T-cell (primary cell): Measurements from ENCODE around the gene VSTM1. TPM values are rescaled to one million over a fixed set of nuclear protein-coding genes. Genes with fewer than 3 reads are reported as not detected.
"Not testable (repeated sequence)": the region's sequence is repeated elsewhere in the genome, so short reads cannot be mapped to it uniquely, and the experiment has no call there.

Experiments used
- ATAC-seq, 4 experiments: fragments of 200-7000 bp in 3 of 4; fragments of 150-1000 bp in 1 of 4; cut with Tn5 transposase; replicated peaks in 1 of 4; 1 replicate in 3 of 4; 2 replicates in 1 of 4; pipeline ENCODE4 v1.10.0; 2021; ENCODE audit warnings: moderate library complexity in 3 of 4, mild to moderate bottlenecking in 2 of 4, moderate number of reproducible peaks in 1 of 4
- CTCF ChIA-PET, 2 donors: fragments of 300-600 bp; sonication (Branson Sonifier 250); formaldehyde crosslinking; loops; one replicate each; lab custom pipeline; 2022; ENCODE audit warnings: antibody characterized with exemption in 2 of 2; lab: Charles Lee
- POLR2A ChIA-PET, 2 donors: fragments of 300-600 bp; sonication (Branson Sonifier 250); formaldehyde crosslinking; loops; one replicate each; lab custom pipeline; 2022; ENCODE audit warnings: antibody characterized with exemption in 2 of 2; lab: Charles Lee
- DNase-seq, 35 experiments: peaks; one replicate each; pipeline versions ENCODE4 v3.0.0 to v3.0.0-alpha.2; 2013 to 2023
- H3K27ac ChIP-seq: one replicate; pipeline ENCODE4 v1.5.1; 2013; ENCODE audit warnings: low read length
- H3K27me3 ChIP-seq, 2 experiments: replicated peaks in 1 of 2; 1 replicate in 1 of 2; 2 replicates in 1 of 2; pipeline versions ENCODE4 v1.6.1 to v1.7.0; 2013; ENCODE audit warnings: low read length in 1 of 2, mixed read lengths in 1 of 2; ENCODE audit not compliant: control insufficient read depth in 2 of 2, insufficient read depth in 2 of 2; ENCODE audit errors: extremely low read depth in 1 of 2
- H3K36me3 ChIP-seq, 2 donors: 1 replicate in 1 of 2; 2 replicates in 1 of 2; pipeline versions ENCODE4 v1.6.1 to v1.7.0; 2013; ENCODE audit warnings: low read length in 1 of 2; ENCODE audit not compliant: control insufficient read depth in 2 of 2, insufficient read depth in 1 of 2; ENCODE audit errors: extremely low read depth in 1 of 2
- H3K4me1 ChIP-seq, 2 experiments: 1 replicate in 1 of 2; 2 replicates in 1 of 2; pipeline versions ENCODE4 v1.6.1 to v1.7.0; 2013; ENCODE audit warnings: low read length in 2 of 2, mixed read lengths in 1 of 2; ENCODE audit not compliant: insufficient read depth in 2 of 2, control insufficient read depth in 1 of 2; ENCODE audit errors: extremely low read depth in 1 of 2
- H3K4me3 ChIP-seq, 2 donors: 1 replicate in 1 of 2; 2 replicates in 1 of 2; pipeline versions ENCODE4 v1.5.1 to v1.7.0; 2013; ENCODE audit warnings: mild to moderate bottlenecking in 2 of 2, low read length in 1 of 2, moderate library complexity in 1 of 2; ENCODE audit not compliant: control insufficient read depth in 1 of 2; ENCODE audit errors: extremely low read depth in 1 of 2
- H3K9me3 ChIP-seq: 2 replicates; pipeline ENCODE4 v1.7.0; 2013
- H3K27ac Mint-ChIP-seq, 2 donors: one replicate each; pipeline ENCODE4 v1.8.0; 2020 to 2021; ENCODE audit warnings: mild to moderate bottlenecking in 2 of 2, mixed read lengths in 2 of 2
- H3K27me3 Mint-ChIP-seq, 2 donors: one replicate each; pipeline ENCODE4 v1.8.0; 2021 to 2022; ENCODE audit warnings: mixed read lengths in 2 of 2
- H3K36me3 Mint-ChIP-seq: one replicate; pipeline ENCODE4 v1.8.0; 2021; ENCODE audit warnings: mixed read lengths
- H3K4me1 Mint-ChIP-seq, 3 donors: one replicate each; pipeline ENCODE4 v1.8.0; 2020 to 2022; ENCODE audit warnings: mixed read lengths in 3 of 3, mild to moderate bottlenecking in 1 of 3
- H3K4me3 Mint-ChIP-seq, 3 donors: one replicate each; pipeline ENCODE4 v1.8.0; 2020 to 2022; ENCODE audit warnings: mild to moderate bottlenecking in 3 of 3, mixed read lengths in 3 of 3, moderate library complexity in 3 of 3
- H3K9me3 Mint-ChIP-seq, 3 donors: one replicate each; pipeline ENCODE4 v1.8.0; 2020 to 2022; ENCODE audit warnings: mixed read lengths in 3 of 3
- WGBS: methylation state at CpG from one replicate; pipeline ENCODE4 v1.1.5; 2013; ENCODE audit warnings: missing lambda C conversion rate; ENCODE audit not compliant: insufficient coverage; 5-methylcytosine and 5-hydroxymethylcytosine counted together
- total RNA-seq, 35 experiments: library from RNA in 6 of 35; stranded (reverse) in 6 of 35; fragments of 120-200 nt in 1 of 35; gene quantifications; one replicate each; pipeline versions ENCODE4 v1.2.1 to v1.2.4 and lab custom pipeline; 2013 to 2026

The VSTM1 gene
- total RNA-seq, 5 donors from 2014 or later (not counting 1 experiment from before 2014, with no cell fraction given): not detected

- 94% methylated on average over 3 of the region's 4 CpGs for WGBS
- no peak for ATAC-seq
- no peak overlapping the region for H3K4me3 Mint-ChIP-seq
Measured at GRCh38 chr19:54047616-54048015, 16.1 kb downstream of the VSTM1 start.

DNA sequence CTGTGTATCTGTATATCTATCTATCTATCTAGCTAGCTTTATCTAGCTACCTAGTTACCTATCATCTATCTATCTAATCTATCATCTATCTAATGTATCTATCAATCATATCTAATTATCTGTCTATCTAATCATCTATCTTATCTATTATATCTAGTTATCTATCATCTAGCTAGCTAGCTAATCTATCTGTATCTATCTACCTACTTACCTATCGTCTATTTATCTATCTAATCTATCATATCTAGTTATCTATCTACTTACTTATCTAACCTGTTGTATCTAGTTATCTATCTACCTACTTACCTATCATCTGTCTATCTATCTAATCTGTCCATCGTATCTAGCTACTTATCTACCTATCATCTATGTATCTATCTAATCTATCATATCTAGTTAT lies 17.9 kb downstream of the VSTM1 start:
- no peaks in the 10 kb centered on the region for H3K36me3 ChIP-seq
- H3K27ac ChIP-seq: no peak overlapping the region
- WGBS: no CpG with 5 or more reads among the region's 2 CpGs
- no peaks in the 10 kb centered on the region for H3K9me3 ChIP-seq
- Mint-ChIP-seq H3K27me3 (peaks cover 31 to 40% of the 10 kb centered on the region in 2 donors), H3K4me1 (no peaks in the 10 kb centered on the region), H3K27ac (no peak overlapping the region), H3K36me3 (no peaks in the 10 kb centered on the region), H3K4me3 (no peak overlapping the region), H3K9me3 (peaks cover 0 to 2% (median 0%) of the 10 kb centered on the region in 3 donors)
- H3K4me1 ChIP-seq: no peaks in the 10 kb centered on the region
- peaks cover 0 to 39% of the 10 kb centered on the region in 2 experiments for H3K27me3 ChIP-seq
- no peak overlapping the region for H3K4me3 ChIP-seq
- DNase-seq (no peak), ATAC-seq (no peak)
- ChIA-PET CTCF (no interaction called here), POLR2A (no interaction called here)

More at GRCh38 chr19:54047616-54048015, 16.1 kb downstream of the VSTM1 start:
- POLR2A ChIA-PET: no interaction called here
- no peaks in the 10 kb centered on the region for H3K36me3 ChIP-seq
- H3K27ac Mint-ChIP-seq: no peak overlapping the region
- CTCF ChIA-PET: no interaction called here
- no peaks in the 10 kb centered on the region for H3K4me1 ChIP-seq
- H3K9me3 Mint-ChIP-seq: peaks cover 0 to 2% (median 0%) of the 10 kb centered on the region in 3 donors
- no peak overlapping the region for H3K27ac ChIP-seq
- no peak for DNase-seq
- H3K4me3 ChIP-seq: no peak overlapping the region
- no peaks in the 10 kb centered on the region for H3K36me3 Mint-ChIP-seq
- no peaks in the 10 kb centered on the region for H3K4me1 Mint-ChIP-seq
- H3K27me3 Mint-ChIP-seq: peaks cover 29 to 31% of the 10 kb centered on the region in 2 donors
- H3K27me3 ChIP-seq: peaks cover 0 to 29% of the 10 kb centered on the region in 2 experiments
- no peaks in the 10 kb centered on the region for H3K9me3 ChIP-seq

GRCh38 chr19:54042989-54043388 lies 20.7 kb downstream of the VSTM1 start:
- Mint-ChIP-seq H3K4me1 (no peaks in the 10 kb centered on the region), H3K9me3 (no peaks in the 10 kb centered on the region), H3K27me3 (peaks cover 26 to 37% of the 10 kb centered on the region in 2 donors), H3K36me3 (no peaks in the 10 kb centered on the region), H3K4me3 (no peak overlapping the region), H3K27ac (no peak overlapping the region)
- H3K9me3 ChIP-seq: no peaks in the 10 kb centered on the region
- peaks cover 0 to 42% of the 10 kb centered on the region in 2 experiments for H3K27me3 ChIP-seq
- no peaks in the 10 kb centered on the region for H3K36me3 ChIP-seq
- ChIA-PET POLR2A (no interaction called here), CTCF (no interaction called here)
- DNase-seq (no peak), ATAC-seq (no peak)
- no peak overlapping the region for H3K27ac ChIP-seq
- H3K4me1 ChIP-seq: no peaks in the 10 kb centered on the region
- WGBS: no CpG with 5 or more reads among the region's 3 CpGs
- H3K4me3 ChIP-seq: no peak overlapping the region

GRCh38 chr19:54041969-54042606 lies 21.6 kb downstream of the VSTM1 start:
- Mint-ChIP-seq H3K36me3 (no peaks in the 10 kb centered on the region), H3K4me1 (no peaks in the 10 kb centered on the region), H3K9me3 (no peaks in the 10 kb centered on the region), H3K27me3 (peaks cover 33 to 41% of the 10 kb centered on the region in 2 donors), H3K4me3 (no peak overlapping the region), H3K27ac (no peak overlapping the region)
- Histone ChIP-seq H3K9me3 (no peaks in the 10 kb centered on the region), H3K4me3 (no peak overlapping the region), H3K27ac (no peak overlapping the region), H3K4me1 (no peaks in the 10 kb centered on the region), H3K36me3 (no peaks in the 10 kb centered on the region), H3K27me3 (peaks cover 0 to 37% of the 10 kb centered on the region in 2 experiments)
- 57% methylated on average over 6 of the region's 9 CpGs for WGBS
- no peak for DNase-seq
- ChIA-PET CTCF (interaction anchor here in 1 of 2 donors (0.5 kb wide), 1 partner anchor 20 kb away, joined by 3 read pairs; no protein-coding TSS in a partner anchor), POLR2A (no interaction called here)
- ATAC-seq: no peak

DNA sequence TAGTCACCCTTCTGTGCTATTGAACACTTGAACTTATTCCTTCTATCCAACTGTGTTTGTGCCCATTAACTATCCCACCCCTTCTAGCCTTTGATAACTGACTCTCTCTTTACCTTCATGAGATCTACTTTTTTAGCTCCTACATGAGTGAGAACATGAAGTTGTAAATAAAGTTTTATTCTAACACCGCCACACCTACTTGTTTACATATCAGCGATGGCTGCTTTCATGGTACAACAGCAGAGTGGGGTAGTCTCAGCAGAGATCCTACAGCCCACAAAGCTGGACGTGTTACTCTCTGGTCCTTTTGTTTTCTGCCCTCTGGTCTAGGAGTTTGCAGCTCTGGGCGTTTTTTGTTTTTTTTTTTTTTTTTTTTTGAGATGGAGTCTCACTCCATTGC lies 23.7 kb downstream of the VSTM1 start:
- Mint-ChIP-seq H3K27me3 (peaks cover 22 to 29% of the 10 kb centered on the region in 2 donors), H3K4me1 (no peaks in the 10 kb centered on the region), H3K27ac (no peak overlapping the region), H3K36me3 (no peaks in the 10 kb centered on the region), H3K4me3 (no peak overlapping the region), H3K9me3 (no peaks in the 10 kb centered on the region)
- no peak for DNase-seq
- no peak overlapping the region for H3K4me3 ChIP-seq
- H3K9me3 ChIP-seq: no peaks in the 10 kb centered on the region
- POLR2A ChIA-PET: no interaction called here
- no peak overlapping the region for H3K27ac ChIP-seq
- CTCF ChIA-PET: no interaction called here
- peaks cover 0 to 32% of the 10 kb centered on the region in 2 experiments for H3K27me3 ChIP-seq
- no peak for ATAC-seq
- no peaks in the 10 kb centered on the region for H3K4me1 ChIP-seq
- H3K36me3 ChIP-seq: no peaks in the 10 kb centered on the region
- no CpG with 5 or more reads among the region's 4 CpGs for WGBS

GRCh38 chr19:54036542-54036941 lies 27.2 kb downstream of the VSTM1 start:
- peaks cover 0 to 16% of the 10 kb centered on the region in 2 experiments for H3K27me3 ChIP-seq
- H3K9me3 Mint-ChIP-seq, H3K4me3 Mint-ChIP-seq, H3K27ac Mint-ChIP-seq, H3K27ac ChIP-seq, H3K4me1 ChIP-seq, DNase-seq, H3K36me3 ChIP-seq, CTCF ChIA-PET, H3K9me3 ChIP-seq, ATAC-seq, H3K36me3 Mint-ChIP-seq, POLR2A ChIA-PET, H3K4me3 ChIP-seq, H3K4me1 Mint-ChIP-seq: not testable (repeated sequence)
- H3K27me3 Mint-ChIP-seq: peaks cover 17 to 18% of the 10 kb centered on the region in 2 donors
- 40% methylated on average over 2 of the region's 5 CpGs for WGBS
